GM21737 (cell line): ENCODE measurements around the gene GPR171.
A peak's percentile ranks its signal among the peaks of the same experiment; 100 is the strongest.

ENCODE experiments used
- ATAC-seq: cut with Tn5 transposase; IDR thresholded peaks from one replicate; pipeline ENCODE4 v1.9.1; 2021; ENCODE audit warnings: mild to moderate bottlenecking, moderate library complexity; ENCODE audit not compliant: unreplicated experiment

Gene GPR171

DNA sequence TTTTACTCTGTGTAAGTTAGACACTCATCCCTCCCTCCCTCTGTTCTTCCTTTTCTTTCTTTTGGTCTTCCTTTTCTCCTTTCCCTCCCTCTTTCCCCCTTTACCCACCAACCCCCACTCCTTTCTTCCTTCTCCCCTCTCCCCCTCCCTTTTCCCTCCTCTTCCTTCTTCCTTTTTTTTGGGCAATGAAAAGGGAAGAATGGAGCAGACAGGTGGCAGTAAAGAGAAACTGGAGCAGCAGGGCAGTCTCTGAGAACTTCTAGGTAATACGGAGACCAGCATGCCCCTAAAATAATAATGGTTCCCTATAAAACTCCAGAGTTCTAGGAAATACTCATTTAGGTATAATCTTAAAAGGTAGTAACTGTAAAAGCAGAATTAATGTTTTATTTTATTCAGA, 11.4 kb upstream of the GPR171 start:
- ATAC-seq, result no peak

DNA sequence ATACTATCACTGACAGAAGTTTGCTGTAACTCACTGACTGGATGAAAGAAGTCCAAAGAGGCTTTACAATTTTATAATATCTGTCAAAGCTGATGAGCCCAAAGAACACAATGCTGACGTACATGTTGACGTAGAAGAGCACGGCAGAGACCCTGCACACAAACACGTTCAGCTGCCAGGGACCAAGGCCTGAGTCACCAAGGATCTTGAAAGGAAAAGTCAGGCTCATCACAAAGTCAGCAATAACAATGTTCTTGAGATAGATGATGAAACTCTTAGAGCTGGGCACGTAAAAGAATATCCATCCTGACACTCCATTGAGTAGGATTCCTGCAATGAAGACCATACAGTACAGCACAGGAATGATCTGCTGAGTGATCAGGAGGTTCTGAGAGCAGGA, 10.9 kb upstream of the GPR171 start:
- ATAC-seq, result no peak

DNA sequence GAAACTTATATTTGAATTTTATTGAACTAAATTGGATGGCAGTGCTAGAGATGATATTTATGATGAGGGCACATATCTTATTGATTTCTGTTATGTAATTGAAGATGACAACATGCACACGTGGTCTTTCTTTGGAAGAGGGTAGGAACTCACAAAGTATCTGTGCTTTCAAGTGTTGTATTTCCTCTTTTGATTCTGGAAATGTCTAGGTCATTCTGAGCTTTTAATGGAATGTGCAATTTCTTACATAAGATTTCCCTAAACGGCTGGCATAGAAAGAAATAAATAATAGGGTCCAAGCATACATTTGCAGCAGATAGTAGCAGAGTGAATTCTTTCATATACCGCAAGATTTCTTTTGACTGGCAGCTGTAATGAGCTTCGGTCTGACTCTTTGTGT, 10.1 kb upstream of the GPR171 start:
- no peak for ATAC-seq

DNA sequence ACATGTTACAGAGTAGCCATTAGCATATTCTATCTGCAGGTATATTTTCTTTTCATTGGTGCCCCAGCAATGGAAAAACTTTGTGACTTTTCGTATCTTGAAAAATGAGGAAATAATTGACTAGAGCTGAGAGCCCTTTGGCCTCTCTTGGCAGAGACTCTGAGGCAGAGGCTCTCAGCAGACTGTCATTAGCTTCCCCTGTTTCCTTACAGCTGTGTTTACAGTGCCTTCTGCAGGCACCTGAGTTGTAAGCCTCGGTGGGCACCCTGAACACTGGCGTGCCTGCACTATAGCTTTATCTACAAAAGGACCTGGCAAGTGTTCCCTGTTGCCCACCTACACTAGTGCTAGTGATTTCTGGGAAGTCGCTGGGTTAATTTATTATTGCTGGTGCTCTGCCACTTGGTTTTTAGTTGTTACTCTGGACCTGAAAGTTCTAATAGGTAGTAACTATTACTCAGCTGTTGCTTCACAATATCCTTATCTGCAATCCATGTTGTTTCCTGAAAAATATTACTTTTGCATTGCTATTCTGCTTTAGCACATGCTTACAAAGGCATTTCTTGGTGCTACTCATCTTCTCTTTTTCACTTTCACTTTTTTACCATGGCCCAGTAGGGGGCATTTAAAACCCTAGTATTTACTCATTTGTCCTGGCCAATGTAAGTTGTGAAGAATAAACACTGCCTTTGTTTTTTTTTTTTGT, 7.8 kb upstream of the GPR171 start:
- peak; percentile 78 for ATAC-seq

DNA sequence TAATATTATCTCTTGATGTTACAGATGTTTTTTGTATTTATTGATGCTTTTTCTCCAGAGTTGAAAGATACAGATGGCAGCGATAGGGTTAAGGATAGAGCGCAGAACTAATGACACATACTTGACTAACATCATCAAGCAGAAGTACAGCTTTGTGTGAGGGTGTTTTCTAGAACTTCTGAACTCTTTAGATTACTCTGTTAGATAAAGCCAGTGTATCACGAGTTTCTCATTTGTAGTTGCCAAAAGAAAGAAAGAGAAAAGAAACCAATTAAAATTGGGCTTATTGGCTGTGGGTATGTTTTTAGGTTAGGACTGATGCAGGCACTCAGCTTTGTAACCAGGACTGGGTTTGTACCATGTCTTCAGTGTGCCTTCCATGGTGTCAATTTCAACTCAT, 6.6 kb upstream of the GPR171 start:
- ATAC-seq, result no peak

DNA sequence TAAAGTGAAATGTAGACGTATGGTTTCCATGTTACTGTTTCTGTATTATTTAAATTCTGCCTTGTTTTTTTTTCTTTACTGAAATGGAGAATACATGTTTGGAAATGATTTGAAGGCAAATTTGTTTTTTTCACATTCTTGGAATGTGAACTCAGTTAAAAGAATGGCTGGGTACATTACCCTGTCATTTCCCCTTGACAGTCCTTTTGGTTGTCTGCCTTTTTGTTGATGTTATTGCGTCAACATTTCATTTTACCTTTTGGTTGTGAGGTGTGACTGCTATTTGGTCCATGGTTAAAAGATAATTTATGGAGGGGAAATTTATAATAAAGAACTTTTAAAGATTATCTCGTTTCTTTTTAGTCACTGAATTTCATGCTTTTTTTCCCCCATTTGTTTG, 3.2 kb upstream of the GPR171 start:
- no peak for ATAC-seq

DNA sequence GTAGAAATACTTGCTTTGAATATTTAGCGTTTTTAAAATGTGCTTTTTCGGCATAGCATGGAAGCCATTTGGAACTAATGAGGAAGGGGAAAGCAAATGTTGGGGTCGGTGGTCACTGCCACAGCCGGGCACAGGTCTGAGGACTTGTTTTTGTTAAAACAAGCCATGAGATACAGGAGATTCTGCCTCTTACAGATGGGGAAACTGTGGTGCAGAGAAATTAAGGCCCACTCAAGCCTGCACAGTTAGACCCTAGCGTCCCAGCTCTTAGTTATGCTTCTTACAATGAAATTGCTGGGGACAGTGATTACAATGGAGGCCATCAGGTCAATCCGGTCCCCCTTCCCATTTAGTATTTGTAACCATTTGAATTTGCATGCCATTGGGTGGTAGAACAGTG, 2.5 kb upstream of the GPR171 start:
- ATAC-seq, result no peak

DNA sequence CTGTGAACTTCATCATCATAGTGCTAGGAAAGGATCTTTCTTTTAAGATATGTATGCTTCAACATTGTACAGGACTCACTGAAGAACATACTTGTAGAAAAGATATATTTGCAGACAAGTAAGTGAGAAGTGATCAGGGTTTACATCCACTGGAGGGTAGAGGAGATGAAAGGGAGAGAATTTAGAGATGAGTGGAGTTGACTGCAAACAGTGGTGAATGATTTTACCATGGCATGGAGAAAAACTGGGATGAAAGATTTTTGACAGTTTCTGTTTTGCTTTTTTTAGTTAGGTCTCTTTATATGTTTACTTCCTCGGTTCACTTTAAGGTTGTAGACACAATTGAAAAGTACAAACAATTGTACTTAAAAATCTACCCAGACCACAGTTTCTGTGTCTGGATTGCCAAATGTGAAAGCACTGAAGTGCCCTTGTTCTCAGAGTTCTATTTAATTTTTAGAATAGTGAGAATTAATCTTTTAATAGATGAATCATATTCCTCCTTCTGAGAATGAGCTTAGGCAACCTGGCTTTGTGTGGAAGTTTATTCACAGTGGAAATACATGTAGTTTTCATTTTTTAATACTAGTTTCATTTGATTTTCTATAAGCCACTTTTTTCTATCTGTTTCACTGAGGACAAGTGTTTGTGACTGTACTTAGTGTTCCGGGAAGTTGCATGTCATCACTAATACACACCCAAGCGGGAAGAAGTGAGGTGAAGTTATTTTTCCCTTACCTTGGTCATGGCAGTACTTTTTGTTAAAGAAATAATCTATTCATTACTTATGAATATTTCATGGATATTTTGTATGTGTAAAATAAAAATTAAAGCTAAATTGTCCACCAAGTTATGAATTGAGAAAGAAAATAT, 1.8 kb upstream of the GPR171 start:
- ATAC-seq, result no peak

DNA sequence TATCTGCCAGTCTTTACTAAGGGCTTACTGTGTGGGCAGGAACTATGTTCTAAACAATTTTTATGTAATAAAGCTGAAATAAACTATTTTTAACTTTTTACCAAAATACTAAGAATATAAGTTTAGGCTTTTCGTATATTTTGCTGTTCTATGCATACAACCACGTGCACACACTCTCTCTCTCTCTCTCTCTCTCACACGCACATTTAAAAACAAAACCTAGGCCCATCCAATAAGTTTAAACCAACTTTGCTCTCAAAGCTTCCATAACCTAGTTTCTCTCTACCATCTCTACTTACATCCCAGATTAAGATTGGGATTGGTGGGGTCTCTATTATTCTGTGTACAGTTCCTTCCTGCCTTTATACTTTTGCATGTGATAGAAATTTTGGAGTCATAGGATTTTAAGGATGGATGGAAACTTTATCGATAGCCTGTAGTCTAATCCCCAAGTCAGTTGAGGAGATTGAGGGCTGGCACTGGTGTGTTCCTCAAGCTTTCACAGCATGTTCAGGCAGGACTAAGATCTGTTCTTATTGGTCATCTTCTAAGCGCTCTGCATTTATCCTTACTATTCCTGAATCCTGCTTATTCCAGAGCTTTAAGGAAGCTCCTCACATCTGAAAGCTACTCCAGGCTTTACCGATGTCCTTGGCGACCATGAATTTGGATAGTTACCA, 1.8 kb downstream of the GPR171 start:
- no peak for ATAC-seq

DNA sequence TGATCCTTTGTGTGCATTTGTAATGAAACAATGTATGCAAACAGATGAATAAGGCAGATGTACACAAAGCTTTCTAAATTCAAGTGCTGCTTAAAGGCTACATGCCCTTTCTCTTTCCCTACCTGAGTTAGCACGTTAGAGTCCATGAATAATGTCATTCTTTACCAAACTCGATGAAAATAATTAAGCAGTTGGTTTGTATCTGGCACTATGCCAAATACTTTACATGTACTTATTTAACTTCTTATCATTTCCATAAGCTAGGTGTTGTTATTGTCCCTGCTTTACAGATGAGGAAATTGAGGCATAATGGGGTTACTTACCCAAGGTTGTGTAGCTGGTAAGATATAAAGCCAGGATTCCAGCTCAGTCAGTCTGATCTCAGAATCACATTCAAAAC, 2.4 kb downstream of the GPR171 start:
- no peak for ATAC-seq

DNA sequence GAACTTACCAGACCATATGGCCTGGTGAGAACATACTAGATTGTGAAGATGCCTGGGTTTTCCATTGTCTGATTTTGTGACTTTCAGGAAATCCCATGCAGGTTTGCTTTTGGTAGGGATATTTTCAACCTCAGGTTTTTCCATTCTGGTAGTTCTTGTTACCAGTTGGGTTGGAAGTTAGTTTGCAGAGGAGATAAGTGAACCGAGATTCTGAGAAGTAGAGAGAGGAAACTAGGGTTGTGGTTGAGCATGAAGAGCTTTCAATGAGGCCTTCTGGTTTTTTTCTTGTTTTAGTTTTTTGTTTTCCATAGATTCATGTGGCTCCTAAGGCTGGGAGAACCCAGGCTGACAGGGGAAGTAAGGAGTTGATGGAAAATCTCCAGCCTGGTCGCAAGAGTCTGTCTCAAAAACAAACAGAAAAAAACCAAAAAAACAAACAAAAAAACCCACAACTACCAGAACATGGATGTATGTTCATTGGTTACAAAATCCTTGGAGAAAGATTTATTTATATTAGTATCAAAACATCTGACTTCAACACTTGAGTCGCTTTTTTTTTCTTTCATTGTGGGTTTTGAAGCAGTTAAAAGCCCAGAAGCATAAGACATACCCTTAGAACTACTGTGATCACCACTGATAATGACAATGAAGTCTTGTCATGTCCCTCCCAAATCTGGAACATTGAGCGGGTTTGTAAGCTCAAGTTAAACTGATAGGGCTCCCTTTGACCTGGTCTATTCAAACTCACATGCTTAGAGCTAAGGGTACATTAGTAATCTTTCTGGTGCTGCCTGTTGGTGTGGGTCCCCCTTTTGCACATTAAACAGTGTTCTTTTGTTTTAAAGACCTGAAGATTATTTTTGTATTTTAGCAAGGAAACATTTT, 3.2 kb downstream of the GPR171 start:
- no peak for ATAC-seq

DNA sequence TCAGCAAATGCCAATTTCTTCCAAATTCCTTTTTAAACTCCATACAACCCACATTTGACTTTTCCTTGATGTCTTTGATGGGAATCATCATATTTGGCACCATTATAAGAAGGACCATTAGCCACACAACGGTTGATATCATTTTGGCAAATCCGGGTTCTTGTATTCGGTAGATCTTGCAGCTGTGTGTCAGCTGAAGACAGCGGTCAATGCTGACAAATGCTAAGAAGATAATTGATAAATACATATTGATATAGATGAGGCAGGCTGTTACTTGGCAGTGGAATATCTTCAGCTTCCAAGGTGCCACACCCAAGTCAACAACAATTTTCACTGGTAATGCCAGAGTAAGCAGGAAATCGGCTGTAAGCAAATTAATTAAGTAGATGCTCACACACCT, 4.2 kb downstream of the GPR171 start:
- ATAC-seq, result no peak

DNA sequence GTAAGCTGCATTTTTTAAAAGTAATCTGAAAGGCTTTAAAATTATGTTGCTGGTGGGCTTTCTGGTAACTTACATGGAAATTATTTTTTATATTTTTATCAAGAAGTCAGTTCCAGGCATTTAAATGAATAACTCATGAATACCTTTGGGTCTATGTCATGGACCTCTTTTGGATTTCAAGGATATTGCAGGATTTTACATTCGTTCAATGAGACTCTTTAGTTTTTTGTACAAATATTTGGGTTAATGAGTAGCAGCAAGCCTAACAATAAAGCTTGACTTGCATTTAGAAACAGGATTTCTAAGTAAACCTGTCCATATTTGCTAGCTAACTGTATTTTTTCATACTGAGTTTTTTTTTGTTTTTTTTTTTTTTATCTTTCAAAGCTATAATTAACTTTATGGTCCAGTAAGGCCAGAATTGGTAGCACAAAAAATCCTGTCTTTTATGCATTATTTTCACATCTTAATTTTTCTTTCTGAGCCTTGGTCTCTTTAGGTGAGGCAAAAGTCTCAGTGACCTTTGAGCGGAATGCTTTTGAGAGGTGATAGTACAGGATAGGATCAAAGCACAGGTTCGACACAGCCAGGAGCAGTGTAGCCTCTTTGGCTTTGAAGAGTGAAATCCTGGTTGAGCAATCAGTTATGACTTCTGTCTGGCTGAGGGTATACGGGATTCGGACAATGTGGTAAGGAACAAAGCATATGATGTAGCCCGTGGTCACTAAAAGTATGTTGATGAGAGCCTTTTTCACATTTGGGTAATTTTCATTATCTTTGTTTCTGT, 4.8 kb downstream of the GPR171 start:
- no peak for ATAC-seq

DNA sequence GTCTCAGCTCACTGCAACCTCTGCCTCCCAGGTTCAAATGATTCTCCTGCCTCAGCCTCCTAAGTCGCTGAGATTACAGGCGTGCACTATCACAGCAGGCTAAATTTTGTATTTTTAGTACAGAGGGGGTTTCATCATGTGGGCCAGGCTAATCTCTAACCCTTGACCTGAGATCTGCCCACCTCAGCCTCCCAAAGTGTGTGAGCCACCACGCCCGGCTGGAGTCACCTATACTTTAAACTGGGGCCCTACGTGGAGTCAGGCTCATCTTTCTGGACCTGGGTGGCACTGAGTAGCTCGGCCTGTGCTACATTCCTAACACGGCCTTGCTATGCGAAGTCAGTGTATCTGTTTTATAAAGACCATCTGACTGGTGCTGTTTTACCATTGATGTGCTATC, 5.8 kb downstream of the GPR171 start:
- ATAC-seq, result no peak

DNA sequence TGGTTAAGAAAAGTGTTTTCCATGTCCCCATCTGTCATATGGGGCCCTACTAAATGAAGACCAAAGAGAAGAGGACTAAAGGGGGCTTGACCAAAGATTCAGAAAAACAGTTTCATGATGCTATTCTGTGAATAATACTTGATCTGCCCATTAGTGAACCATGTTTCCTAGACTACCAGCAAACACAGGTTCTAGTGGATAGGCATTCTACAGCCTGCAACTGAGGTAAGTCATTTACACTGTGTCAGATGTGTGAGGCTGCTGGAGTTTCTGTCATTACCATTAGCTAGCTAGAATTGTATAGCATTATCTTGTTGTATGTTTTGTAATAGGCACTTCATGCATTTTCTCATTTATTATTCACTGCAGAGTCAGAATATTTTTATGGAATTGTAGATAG, 6.6 kb downstream of the GPR171 start:
- no peak for ATAC-seq

DNA sequence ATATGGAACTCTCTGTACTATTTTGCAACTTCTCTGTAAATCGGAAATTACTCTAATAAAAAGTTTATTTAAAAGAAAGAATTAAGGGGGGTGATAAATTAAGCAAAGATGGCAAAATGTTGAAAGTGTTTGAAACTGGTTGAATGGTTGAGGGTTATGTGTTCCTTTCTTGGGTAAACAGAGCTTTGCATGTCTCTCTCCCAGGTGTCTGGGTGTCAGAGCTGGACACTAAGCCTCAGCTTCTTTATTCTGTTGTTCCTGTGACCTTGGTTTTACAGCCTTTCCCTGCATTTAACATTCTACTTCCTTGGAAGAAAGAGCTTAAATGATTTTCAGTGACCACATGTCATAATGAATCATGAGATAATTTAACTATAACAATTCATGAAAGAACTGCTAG, 7.2 kb downstream of the GPR171 start:
- ATAC-seq, result no peak

DNA sequence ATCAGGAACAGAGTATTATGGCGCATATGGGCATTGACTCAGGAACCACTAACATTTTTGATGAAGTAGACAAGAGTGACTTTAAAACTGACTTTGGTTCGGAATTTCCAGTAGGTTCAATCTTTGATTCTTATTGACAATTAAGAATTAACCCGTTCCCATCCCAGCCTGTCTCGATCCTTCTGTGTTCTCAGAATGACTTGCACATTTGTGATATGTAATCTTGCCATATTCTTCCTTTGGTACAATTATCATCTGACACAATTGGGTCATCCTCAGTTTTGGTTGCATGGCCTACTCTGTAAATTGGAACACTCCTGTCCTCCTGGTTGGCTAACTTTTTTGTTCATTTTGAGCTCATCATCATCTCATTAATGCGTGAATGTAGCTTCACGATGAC, 10.5 kb downstream of the GPR171 start:
- ATAC-seq, result no peak

DNA sequence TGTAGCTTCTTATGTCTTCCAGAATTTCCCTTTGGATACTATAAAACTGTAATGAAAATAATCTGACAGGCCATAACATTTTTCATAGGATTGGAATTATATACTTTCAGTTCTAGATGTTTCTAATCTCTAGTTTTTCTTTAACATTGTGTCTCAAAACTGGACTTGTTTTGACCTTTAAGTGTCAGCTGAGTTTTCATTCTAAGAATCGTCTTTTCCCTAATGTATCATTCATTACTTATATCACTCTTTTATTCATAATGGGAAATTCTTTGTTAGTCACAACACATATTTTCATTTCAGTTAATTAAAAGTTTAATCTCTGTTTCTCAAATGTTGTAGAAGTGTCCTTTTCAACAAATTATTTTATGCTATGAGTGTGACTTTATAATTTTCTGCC, 11.9 kb downstream of the GPR171 start:
- no peak for ATAC-seq

DNA sequence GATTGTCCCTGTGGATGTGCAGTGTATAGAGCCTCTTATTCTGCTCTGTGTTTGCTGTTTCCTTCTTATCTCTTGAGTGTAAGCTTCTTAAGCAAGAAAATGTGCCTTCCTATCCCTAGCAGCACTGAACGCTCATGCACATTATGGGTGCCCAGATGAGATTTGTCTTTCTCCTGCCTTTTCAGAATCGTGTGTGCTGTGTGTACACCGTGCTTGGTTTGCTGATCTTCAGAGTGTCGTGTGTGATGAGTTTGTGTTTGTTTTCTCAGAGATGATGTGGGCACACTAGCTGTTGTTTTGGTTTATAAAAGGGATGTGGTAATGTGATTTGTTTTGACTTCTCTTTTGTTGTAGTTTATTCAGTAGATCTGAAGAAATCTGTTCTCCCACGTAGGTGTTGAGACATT, 19.7 kb downstream of the GPR171 start:
- no peak for ATAC-seq
